Measurements from ENCODE around the gene MEIS3. TPM values are rescaled to one million over a fixed set of nuclear protein-coding genes. Genes with fewer than 3 reads are reported as not detected.

The MEIS3 gene
- total and polyA plus RNA-seq, 8 donors, result 3.1 to 18.2 (median 12.8) TPM

- 76 to 90% (median 82%) methylated on average over 11 to 16 of the region's 16 CpGs for WGBS, 5 donors
- peaks cover 71 to 100% (median 99%) of the 10 kb centered on the region in 4 donors for H3K36me3 ChIP-seq
- H3K4me3 ChIP-seq, result no peak overlapping the region
- intact Hi-C loops (cut with DNase I; ENCODE audit: low total_unique reads), result no loop called here
- DNase-seq, result no peak
- no peak for TF ChIP-seq POLR2A (IDR thresholded peaks at IDR 0.05)
- TF ChIP-seq EP300 (IDR thresholded peaks at IDR 0.05), result no peak
- TF ChIP-seq CTCF (IDR thresholded peaks at IDR 0.05), result no peak
- no peak for TF ChIP-seq POLR2AphosphoS5 (IDR thresholded peaks at IDR 0.05)
- H3K9me3 ChIP-seq, result no peaks in the 10 kb centered on the region
- peaks cover 0 to 16% (median 2%) of the 10 kb centered on the region in 4 donors for H3K4me1 ChIP-seq
- peak overlapping the region in 1 of 5 donors; percentile 64 for H3K27ac ChIP-seq
- no peaks in the 10 kb centered on the region for H3K27me3 ChIP-seq
These were observed 42.7 kb downstream of the MEIS3 start for GRCh38 chr19:47376589-47377144.

GRCh38 chr19:47375694-47376588 lies 43.4 kb downstream of the MEIS3 start:
- 95 to 99% (median 96%) methylated on average over 14 to 30 of the region's 30 CpGs for WGBS, 5 donors
- no peaks in the 10 kb centered on the region for H3K27me3 ChIP-seq
- intact Hi-C loops (cut with DNase I; ENCODE audit: low total_unique reads), result no loop called here
- no peak for DNase-seq
- peak overlapping the region in 1 of 5 donors; percentile 64 for H3K27ac ChIP-seq
- H3K4me1 ChIP-seq, result peaks cover 0 to 10% (median 2%) of the 10 kb centered on the region in 4 donors
- no peaks in the 10 kb centered on the region for H3K9me3 ChIP-seq
- no peak for TF ChIP-seq POLR2A (IDR thresholded peaks at IDR 0.05)
- TF ChIP-seq CTCF (IDR thresholded peaks at IDR 0.05), result no peak
- no peak for TF ChIP-seq POLR2AphosphoS5 (IDR thresholded peaks at IDR 0.05)
- TF ChIP-seq EP300 (IDR thresholded peaks at IDR 0.05), result no peak
- H3K36me3 ChIP-seq, result peaks cover 71 to 100% (median 99%) of the 10 kb centered on the region in 4 donors
- H3K4me3 ChIP-seq, result no peak overlapping the region

DNA sequence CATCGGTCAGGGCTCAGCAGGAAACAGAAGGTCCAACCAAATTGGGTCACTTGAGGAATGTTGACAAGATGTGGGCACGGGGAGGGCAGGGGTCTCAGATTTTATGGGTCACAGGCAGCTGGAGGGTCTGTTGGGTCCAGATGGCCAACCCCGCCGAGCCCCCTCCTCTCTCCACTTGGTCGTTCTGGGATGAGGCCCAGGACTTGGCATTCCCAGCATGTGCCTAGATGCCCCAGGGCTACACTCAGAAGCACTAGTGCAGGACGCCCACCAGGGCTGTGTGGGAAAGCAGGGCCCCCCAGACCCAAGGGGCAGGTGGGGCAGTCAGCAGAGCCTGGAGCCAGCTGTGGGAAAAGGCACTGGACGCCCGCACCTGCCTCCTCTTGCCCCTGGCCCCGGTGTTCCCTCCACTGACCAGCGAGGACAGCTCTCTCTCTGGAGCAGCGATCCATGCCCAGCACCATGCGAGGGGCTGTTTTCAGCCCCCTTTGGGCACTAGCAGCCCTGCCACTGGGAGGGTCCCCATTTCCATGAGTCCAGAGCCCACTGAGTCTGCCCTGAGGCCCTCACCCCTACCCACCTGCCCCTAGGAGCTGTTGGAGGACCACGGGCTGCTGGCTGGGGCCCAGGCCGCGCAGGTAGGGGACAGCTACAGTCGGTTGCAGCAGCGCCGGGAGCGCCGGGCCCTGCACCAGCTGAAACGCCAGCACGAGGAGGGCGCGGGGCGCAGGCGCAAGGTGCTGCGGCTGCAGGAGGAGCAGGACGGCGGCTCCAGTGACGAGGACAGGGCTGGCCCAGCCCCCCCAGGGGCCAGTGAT lies 44.2 kb downstream of the MEIS3 start:
- Histone ChIP-seq H3K36me3 (peaks cover 66 to 100% (median 99%) of the 10 kb centered on the region in 4 donors), H3K27ac (no peak overlapping the region), H3K27me3 (no peaks in the 10 kb centered on the region), H3K4me3 (no peak overlapping the region), H3K4me1 (peaks cover 0 to 10% (median 2%) of the 10 kb centered on the region in 4 donors), H3K9me3 (no peaks in the 10 kb centered on the region)
- intact Hi-C loops (cut with DNase I; ENCODE audit: low total_unique reads), result no loop called here
- DNase-seq, result no peak
- TF ChIP-seq EP300 (IDR thresholded peaks at IDR 0.05) (no peak), POLR2A (IDR thresholded peaks at IDR 0.05) (no peak), CTCF (IDR thresholded peaks at IDR 0.05) (no peak), POLR2AphosphoS5 (IDR thresholded peaks at IDR 0.05) (no peak)
- WGBS, 5 donors, result 94 to 96% (median 96%) methylated on average over 17 to 30 of the region's 30 CpGs
